KBM-7 (cell line): ENCODE measurements around the gene CLEC2L.

Source experiments
- DNase-seq: peaks from one replicate; pipeline ENCODE4 v3.0.0-alpha.2; 2015
- in situ Hi-C: fragments of 300-500 bp; cut with MboI; formaldehyde crosslinking; loops from 2 replicates; pipeline ENCODE4 v1.14.3; 2020; ENCODE audit warnings: low sequenced_read_pairs, low pct_unique_long_range_greater_than_20kb, mixed read lengths

The CLEC2L gene

GRCh38 chr7:139571190-139571589, 47.7 kb downstream of the CLEC2L start:
- in situ Hi-C loops = no loop called here

DNA sequence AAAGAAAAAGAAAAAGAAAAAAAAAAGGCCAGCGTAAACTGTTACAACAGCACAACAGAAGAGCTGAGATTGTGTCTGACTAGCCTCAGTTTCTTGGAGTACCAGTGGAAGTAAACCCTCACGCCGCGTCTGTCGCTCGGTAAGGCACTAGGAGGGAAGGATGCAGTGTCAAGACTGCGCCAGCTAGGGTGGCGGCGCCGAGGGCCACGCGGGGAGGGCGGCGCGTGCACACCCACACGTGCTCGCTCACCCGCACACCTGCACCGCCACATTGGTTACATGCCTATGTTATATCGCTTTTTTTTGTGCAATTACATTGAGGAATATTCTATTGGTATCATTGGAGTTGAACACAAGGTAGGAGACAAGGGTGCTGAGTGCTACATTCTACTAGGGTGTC, 48.2 kb downstream of the CLEC2L start:
- in situ Hi-C loops = no loop called here
- DNase-seq = no peak

More at GRCh38 chr7:139571190-139571589, 47.7 kb downstream of the CLEC2L start:
- DNase-seq = no peak

GRCh38 chr7:139572071-139572470, 48.6 kb downstream of the CLEC2L start:
- in situ Hi-C loops = no loop called here
- DNase-seq = no peak

DNA sequence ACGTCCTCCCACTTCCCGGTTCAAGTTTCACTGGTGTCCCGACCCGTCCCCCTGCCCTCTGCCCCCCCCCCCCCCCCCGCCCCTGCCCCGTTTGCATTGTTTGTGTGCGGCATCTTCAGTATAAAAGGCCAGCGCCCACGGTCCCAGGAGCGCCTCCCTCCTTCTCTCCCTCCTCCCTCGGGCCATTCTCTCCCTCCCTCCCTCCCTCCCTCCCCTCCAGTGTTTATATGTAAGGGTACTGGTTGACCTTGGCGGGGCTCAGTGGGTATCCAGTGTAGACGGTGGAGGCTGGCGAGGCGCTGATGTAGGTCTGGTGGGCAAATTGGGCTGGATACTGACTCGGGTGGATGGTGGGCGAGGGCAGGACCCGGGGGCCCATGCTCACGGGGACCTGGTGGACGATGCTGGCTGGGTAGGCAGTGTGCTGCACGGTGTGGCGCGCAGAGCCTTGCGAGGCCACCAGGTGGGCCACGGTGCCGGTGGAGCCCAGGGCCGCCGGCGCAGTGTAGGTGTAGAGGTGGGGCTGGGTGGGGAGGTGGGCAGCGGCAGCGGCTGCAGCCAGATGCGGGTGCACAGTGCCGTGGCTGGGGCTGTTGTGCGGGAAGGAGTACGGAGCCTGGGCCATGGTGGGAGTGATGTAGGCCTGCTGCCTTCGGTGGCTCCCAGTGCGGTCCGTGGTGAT, 49.4 kb downstream of the CLEC2L start:
- DNase-seq = no peak
- in situ Hi-C loops = no loop called here

- no peak for DNase-seq
- in situ Hi-C loops = no loop called here
Observed at GRCh38 chr7:139573871-139574270, 50.4 kb downstream of the CLEC2L start.

GRCh38 chr7:139574618-139575337, 51.3 kb downstream of the CLEC2L start:
- in situ Hi-C loops = no loop called here

GRCh38 chr7:139575338-139575680, 51.8 kb downstream of the CLEC2L start:
- in situ Hi-C loops = no loop called here
- DNase-seq = no peak

More at GRCh38 chr7:139574618-139575337, 51.3 kb downstream of the CLEC2L start:
- no peak for DNase-seq

GRCh38 chr7:139576179-139576973, 52.9 kb downstream of the CLEC2L start:
- in situ Hi-C loops = no loop called here

DNA sequence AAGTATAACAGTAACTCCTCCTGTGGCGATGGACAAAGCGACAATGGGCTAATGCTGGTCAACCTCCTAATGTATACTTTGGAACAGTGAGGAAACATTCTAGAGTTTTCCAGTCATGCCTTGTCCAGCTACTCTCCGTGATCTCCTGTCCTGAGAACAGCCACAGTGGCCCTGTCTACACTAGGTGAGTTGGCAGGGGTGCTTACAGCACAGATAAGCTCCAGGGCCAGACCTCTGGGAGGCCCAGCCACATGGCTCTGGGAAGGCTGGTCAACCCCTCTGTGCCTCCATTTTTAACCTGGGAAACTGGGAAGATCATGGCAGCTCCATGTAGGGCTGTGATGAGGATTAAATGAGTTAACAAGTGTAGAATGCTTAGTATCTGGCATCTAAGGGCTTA, 57.0 kb downstream of the CLEC2L start:
- DNase-seq = no peak
- in situ Hi-C loops = no loop called here

More at GRCh38 chr7:139576179-139576973, 52.9 kb downstream of the CLEC2L start:
- no peak for DNase-seq

DNA sequence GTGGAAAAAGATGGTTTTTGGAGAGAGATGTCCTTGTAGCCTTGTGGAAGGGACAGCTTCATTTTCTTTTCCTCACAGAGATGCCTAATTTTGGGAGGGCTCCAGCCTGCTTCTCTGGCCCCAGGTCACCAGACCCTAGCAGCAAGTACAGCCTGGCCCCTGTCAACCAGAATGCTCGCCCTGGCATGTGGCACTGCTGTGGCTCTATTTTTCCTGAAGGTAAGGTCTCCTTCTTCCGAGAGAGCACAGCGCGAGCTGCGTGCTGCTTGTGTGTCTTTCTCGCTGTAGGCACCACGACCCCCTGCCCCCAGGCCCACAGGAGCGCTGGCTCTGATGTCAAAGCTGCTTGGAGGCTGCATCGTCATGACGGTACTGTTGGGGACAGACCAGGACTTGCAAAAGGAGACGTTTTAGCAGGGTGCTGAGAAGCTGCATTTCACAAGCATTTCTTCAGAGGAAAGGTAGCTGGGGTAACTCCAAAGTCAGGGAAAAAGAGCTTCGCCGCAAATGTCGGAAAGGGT, 58.7 kb downstream of the CLEC2L start:
- no peak for DNase-seq
- in situ Hi-C loops = no loop called here

- no peak for DNase-seq
- in situ Hi-C loops = no loop called here
Observed at GRCh38 chr7:139582671-139583155, 59.2 kb downstream of the CLEC2L start.

GRCh38 chr7:139583826-139584553, 60.5 kb downstream of the CLEC2L start:
- in situ Hi-C loops = no loop called here
- DNase-seq = no peak

DNA sequence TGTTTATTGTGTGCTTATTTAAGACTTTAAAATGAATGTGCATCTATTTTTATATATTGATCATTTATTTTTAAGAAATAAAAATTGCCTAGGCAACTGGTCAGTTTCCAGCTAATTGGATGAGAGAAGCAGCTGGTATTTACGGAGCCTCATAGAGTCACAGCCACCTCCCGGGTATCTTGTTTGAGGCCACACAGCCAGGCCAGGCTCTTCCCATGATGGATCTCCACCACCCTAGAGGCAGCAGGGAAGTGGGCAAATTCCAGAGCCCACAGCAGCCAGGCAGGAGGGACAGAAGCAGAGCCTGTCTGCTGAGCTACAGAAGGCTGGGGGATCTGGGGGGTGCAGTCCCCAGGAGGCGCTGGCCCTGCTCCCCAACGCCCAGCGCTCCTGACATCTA, 61.6 kb downstream of the CLEC2L start:
- DNase-seq = no peak
- in situ Hi-C loops = no loop called here

DNA sequence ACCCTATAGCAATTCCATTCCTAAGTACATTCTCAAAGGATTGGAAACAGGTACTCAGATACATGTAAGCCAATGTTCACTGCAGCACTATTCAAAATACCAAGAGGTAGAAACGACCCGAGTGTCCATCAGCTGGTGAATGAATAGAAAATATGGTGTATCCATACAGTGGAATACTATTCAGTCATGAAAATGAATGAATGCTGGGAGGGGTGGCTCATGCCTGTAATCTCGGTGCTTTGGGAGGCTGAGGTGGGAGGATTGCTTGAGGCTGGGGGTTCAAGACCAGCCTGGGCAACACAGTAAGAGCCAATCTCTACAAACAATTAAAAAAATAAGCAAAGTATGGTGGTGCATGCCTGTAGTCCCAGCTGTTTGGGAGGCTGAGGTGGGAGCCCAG, 62.8 kb downstream of the CLEC2L start:
- in situ Hi-C loops = no loop called here
- DNase-seq = no peak

DNA sequence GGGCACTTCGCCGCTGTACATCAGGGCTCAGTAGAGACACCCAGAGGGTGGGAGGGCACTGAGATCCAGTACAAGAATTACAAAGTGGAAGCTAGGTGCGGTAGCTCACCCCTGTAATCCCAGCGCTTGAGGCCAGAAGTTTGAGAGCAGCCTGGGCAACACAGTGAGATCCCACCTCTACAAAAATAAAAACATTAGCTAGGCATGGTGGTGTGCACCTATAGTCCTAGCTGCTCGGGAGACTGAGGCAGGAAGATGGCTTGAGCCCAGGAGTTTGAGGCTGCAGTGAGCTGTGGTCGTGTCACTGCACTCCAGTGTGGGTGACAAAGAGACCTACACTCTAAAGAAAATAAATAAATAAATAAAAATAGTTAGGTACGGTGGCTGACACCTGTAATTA, 64.0 kb downstream of the CLEC2L start:
- no peak for DNase-seq
- in situ Hi-C loops = no loop called here

GRCh38 chr7:139588632-139589031, 65.1 kb downstream of the CLEC2L start:
- in situ Hi-C loops = no loop called here
- DNase-seq = peak; percentile 82

- DNase-seq = no peak
- in situ Hi-C loops = no loop called here
Observed at GRCh38 chr7:139589474-139589873, 66.0 kb downstream of the CLEC2L start.

DNA sequence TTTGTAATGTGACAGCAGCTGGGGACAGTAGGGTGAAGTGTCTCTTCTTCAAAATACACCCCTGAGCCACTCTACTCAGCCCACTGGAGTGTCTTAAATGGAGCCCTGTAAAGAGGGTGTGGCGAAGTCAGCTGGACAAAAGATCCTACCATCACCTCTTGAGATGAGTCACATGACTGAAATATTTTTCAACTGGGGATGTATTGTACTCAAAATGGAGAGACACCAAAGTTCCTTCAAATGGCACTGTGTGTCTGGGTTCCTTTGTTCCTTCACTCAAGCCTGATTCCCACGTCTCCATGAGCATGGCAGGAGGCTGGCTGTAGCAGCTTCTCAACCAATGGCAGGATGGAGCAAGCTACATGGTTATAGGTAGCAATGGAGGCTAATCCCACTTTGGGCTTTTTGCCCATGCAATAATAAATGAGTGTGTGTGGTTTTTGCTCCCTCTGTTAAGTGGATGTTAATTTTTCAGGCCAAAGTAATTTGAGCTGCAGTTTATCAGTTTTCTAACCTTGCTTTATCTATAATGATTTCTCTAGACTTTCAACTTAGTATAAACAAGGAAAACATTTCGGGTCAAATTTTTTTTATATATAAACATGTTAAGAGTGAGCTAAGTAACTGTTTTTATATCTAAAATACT, 68.2 kb downstream of the CLEC2L start:
- in situ Hi-C loops = no loop called here
- DNase-seq = no peak
